Jurkat, Clone E6-1 (cell line): ENCODE data around the gene B4GALT7. TPM values are rescaled to one million over a fixed set of nuclear protein-coding genes. Genes with fewer than 3 reads are reported as not detected.
"Not testable (repeated sequence)": the region's sequence is repeated elsewhere in the genome, so short reads cannot be mapped to it uniquely, and the experiment has no call there.

ENCODE experiments used
- DNase-seq: peaks from one replicate; pipeline ENCODE4 v3.0.0-alpha.2; 2011; ENCODE audit warnings: low read depth, low spot score
- H3K4me3 ChIP-seq: 2 replicates; pipeline ENCODE4 v1.5.1; 2011; ENCODE audit warnings: mild to moderate bottlenecking, low read length, control low read depth, moderate library complexity
- polyA plus RNA-seq: library from polyadenylated mRNA; unstranded; fragments of >200 nt; gene quantifications from one replicate; pipeline ENCODE4 v1.2.1, GENCODE V29; 2012; ENCODE audit warnings: missing spikeins; ENCODE audit not compliant: insufficient read length, insufficient read depth

B4GALT7 gene
- polyA plus RNA-seq, result 15.8 TPM

- peak; percentile 53 for DNase-seq
Measured at GRCh38 chr5:177599731-177600507, at the start of gene B4GALT7. Gene B4GALT7, plus strand, starts transcription at chr5:177600132. Its CDS starts 79 bp downstream, at chr5:177600211.

GRCh38 chr5:177552839-177553455, 47.0 kb upstream of the B4GALT7 start:
- no peak for DNase-seq
- H3K4me3 ChIP-seq, result peak overlapping the region; percentile 79

More at GRCh38 chr5:177599731-177600507, at the start of gene B4GALT7:
- H3K4me3 ChIP-seq, result peak within 1 kb of the TSS; percentile 90

- no peak for DNase-seq
- peak overlapping the region; percentile 79 for H3K4me3 ChIP-seq
Measured at GRCh38 chr5:177553671-177554429, 46.1 kb upstream of the B4GALT7 start.

GRCh38 chr5:177554474-177555111, 45.3 kb upstream of the B4GALT7 start, which contains the start of gene FAM193B:
Gene FAM193B, minus strand, starts transcription at chr5:177554563. Its CDS starts 105 bp downstream, at chr5:177554458.
- peak within 1 kb of the TSS; percentile 79 for H3K4me3 ChIP-seq
- peak; percentile 92 for DNase-seq

- H3K4me3 ChIP-seq, result peak overlapping the region; percentile 63; the same call in 1 of the 2 replicates
- DNase-seq, result no peak
Measured at GRCh38 chr5:177555228-177555627, 44.7 kb upstream of the B4GALT7 start.

- DNase-seq, result no peak
- H3K4me3 ChIP-seq, result no peak overlapping the region
Measured at GRCh38 chr5:177555665-177556064, 44.3 kb upstream of the B4GALT7 start.

GRCh38 chr5:177557041-177557647, 42.8 kb upstream of the B4GALT7 start:
- H3K4me3 ChIP-seq, result no peak overlapping the region
- DNase-seq, result no peak

GRCh38 chr5:177557796-177558195, 42.1 kb upstream of the B4GALT7 start:
- DNase-seq, result no peak
- no peak overlapping the region for H3K4me3 ChIP-seq

GRCh38 chr5:177559446-177559941, 40.4 kb upstream of the B4GALT7 start:
- H3K4me3 ChIP-seq, DNase-seq: not testable (repeated sequence)

- no peak overlapping the region for H3K4me3 ChIP-seq
- no peak for DNase-seq
Measured at GRCh38 chr5:177565046-177565445, 34.9 kb upstream of the B4GALT7 start.

GRCh38 chr5:177568326-177568725, 31.6 kb upstream of the B4GALT7 start:
- H3K4me3 ChIP-seq, result no peak overlapping the region
- DNase-seq, result no peak

GRCh38 chr5:177569894-177570293, 30.0 kb upstream of the B4GALT7 start:
- H3K4me3 ChIP-seq, result no peak overlapping the region
- no peak for DNase-seq

GRCh38 chr5:177575488-177575887, 24.4 kb upstream of the B4GALT7 start:
- DNase-seq, result no peak
- H3K4me3 ChIP-seq, result no peak overlapping the region

- H3K4me3 ChIP-seq, result no peak overlapping the region
- no peak for DNase-seq
Measured at GRCh38 chr5:177576169-177576568, 23.8 kb upstream of the B4GALT7 start.

GRCh38 chr5:177578316-177578715, 21.6 kb upstream of the B4GALT7 start:
- H3K4me3 ChIP-seq, result no peak overlapping the region
- no peak for DNase-seq

GRCh38 chr5:177588413-177588909, 11.5 kb upstream of the B4GALT7 start:
- no peak overlapping the region for H3K4me3 ChIP-seq
- no peak for DNase-seq

- H3K4me3 ChIP-seq, result no peak overlapping the region
- no peak for DNase-seq
Measured at GRCh38 chr5:177590406-177590805, 9.5 kb upstream of the B4GALT7 start.

GRCh38 chr5:177591690-177592009, 8.3 kb upstream of the B4GALT7 start:
- DNase-seq, result no peak
- peak overlapping the region; percentile 97 for H3K4me3 ChIP-seq
